T-helper 22 cell (primary cell): ENCODE results near the gene TENM4.
"Not testable (repeated sequence)": the region's sequence is repeated elsewhere in the genome, so short reads cannot be mapped to it uniquely, and the experiment has no call there.

Experiments
- DNase-seq: peaks from one replicate; pipeline ENCODE4 v3.0.0-alpha.2; 2020; ENCODE audit warnings: low read depth

The TENM4 gene

GRCh38 chr11:78893996-78894395 lies 546.8 kb downstream of the TENM4 start:
- no peak for DNase-seq

- DNase-seq = no peak
Observed at GRCh38 chr11:78889698-78890097, 551.1 kb downstream of the TENM4 start.

DNA sequence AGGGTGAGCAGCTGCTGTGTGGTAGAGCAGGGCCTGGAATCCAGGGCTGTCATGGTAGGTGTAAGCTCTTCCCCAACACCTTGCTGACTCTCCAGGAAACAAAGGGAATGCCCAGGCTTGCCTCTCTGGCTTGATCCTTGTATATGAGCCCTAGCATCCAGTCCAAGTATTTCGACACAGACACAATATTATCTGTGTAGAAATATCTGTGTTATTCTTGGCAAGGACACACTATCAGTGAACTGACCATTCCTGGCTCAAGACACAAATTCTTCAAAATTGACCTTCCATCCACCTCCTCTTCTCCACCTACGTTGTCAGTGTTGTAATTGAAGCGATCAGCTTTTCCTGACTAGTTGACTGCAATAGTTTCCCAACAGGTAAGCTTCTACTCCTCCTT lies 554.2 kb downstream of the TENM4 start:
- no peak for DNase-seq

GRCh38 chr11:78884761-78885160 lies 556.1 kb downstream of the TENM4 start:
- DNase-seq = no peak

DNA sequence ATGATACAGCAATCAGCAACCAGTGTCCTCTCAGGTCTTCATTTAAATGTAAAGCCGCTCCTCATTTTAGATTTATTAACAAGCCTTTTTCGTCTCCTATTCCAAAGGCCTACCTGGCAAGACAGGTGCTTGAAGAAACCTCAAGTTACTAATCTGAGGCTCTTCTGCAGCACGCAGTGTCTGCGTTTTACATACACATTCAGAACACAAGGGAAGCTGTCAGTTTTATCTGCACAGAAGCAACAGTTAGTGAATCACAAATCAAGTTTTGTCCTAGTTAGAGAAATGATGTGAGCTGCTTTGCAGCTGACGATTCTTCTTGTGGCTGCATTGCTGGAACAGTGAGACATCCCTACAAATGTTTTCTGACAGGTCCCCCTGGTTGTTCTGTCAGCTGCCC lies 557.3 kb downstream of the TENM4 start:
- no peak for DNase-seq

- DNase-seq = not testable (repeated sequence)
Observed at GRCh38 chr11:78879094-78879980, 561.5 kb downstream of the TENM4 start.

GRCh38 chr11:78878631-78879030 lies 562.2 kb downstream of the TENM4 start:
- DNase-seq = no peak

DNA sequence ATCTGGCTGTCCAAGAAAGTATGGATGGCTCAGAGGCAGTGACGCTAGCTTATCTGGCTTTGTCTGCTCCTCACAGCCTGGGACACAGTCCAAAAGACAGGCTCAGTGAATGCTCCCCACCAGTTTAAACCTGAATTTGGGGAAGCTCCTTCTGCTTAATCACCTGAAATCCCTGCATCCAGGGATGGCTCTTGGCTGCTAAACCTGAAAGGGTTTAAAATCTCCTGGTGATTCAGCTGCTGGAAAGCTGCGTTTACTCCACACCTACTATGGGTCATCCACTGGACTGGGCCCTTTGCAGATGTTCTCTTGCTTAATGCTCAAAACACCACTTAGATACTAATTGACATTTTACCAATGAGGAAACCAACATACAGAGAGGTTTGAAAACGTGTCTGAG lies 564.2 kb downstream of the TENM4 start:
- no peak for DNase-seq

DNA sequence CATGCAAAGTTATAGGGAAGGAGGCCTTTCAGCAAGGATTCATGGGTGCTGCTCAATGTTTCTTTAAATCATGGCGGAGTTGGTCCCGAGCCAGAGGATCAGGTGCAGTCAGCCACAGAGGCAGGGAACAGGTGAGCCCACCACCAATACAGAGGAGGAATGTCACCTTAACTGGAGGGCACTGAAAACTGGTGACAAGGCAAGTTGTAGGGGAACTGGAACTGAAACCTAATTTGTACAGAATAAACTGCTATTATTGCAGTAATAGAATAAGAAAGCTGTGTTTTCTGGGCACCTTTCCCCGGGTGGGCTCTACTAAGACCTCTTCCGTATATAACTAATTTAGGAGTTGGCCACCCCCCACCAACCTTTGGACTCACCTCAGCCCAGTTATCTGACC lies 570.2 kb downstream of the TENM4 start:
- no peak for DNase-seq

DNA sequence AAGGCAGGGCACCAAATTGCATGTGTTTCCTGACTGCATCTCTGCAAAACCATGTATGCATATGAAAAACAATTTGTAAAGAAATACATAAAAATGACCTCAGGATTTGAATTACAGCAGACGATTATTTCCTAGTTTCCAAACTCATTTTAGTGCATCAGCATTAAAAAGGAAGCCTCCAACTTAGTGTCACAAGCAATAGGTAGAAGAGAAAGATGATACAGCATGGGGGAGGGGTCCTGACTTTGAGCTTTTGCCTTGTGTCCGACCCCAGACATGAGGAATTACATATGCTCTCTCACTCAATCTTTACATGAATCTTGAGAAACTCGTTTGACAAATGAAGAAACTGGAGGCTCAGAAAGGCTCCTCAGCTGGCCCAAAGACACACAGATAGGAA lies 571.5 kb downstream of the TENM4 start:
- DNase-seq = no peak

- DNase-seq = no peak
Observed at GRCh38 chr11:78868563-78868962, 572.3 kb downstream of the TENM4 start.

- DNase-seq = no peak
Observed at GRCh38 chr11:78860720-78861422, 580.0 kb downstream of the TENM4 start.

GRCh38 chr11:78857688-78858087 lies 583.1 kb downstream of the TENM4 start:
- DNase-seq = no peak

GRCh38 chr11:78856211-78856610 lies 584.6 kb downstream of the TENM4 start:
- no peak for DNase-seq

GRCh38 chr11:78855116-78855515 lies 585.7 kb downstream of the TENM4 start:
- DNase-seq = no peak

GRCh38 chr11:78853521-78853920 lies 587.3 kb downstream of the TENM4 start:
- DNase-seq = no peak

GRCh38 chr11:78851878-78852586 lies 588.8 kb downstream of the TENM4 start:
- DNase-seq = no peak

DNA sequence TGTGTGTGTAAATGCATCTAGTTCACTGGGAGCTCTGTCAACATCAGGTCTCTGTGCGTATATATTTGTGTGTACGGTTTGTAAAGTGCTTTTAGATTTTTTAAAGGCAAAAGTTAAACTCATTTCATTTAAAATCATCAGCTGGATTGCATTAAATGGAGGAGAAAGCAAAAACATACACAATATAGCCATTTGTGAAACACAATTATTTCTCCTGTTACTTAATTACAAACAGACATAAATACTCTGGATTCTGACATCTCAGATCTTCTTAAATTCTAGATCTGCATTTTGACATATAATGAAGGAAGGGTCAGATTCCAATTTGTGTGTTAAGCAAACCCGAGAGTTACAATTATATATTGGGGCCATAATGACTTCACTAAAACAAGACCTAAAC lies 590.8 kb downstream of the TENM4 start:
- no peak for DNase-seq

DNA sequence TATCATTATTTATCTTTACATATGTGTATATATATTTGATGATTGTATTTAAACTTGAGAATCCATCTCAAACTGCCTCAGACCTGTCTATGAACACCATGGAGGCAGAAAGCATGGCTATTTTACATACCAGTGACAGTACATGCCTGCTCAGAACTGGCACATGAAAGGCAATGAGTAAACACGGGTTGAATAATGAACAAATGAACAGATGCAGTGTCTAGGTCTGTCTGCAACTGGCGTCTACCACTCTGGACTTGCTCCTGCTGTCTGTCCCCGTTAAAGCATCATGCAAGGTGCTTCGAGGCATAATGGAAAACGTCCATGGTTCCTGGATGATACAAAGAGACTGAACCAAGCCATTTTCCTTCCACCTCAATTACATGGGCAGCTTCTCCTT lies 594.6 kb downstream of the TENM4 start:
- no peak for DNase-seq

DNA sequence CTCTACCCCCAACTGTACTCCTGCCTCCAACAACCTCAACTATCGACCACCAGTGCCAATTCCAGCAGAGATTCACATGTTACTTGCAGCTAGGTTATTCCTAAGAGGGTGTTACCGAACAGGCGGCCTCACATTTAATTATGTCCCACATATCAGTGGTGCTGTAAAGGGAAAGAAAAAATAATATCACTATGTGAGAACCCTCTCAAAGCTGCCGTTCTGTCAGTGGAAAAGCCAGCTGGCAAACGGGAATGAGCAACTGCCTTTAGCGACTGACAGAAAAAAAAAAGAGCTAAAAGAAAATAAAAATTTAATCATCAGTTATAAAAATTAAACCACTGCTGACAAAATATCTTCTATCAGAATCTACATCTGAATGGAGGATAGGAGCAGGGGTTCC lies 595.3 kb downstream of the TENM4 start:
- DNase-seq = no peak

GRCh38 chr11:78841456-78842060 lies 599.3 kb downstream of the TENM4 start:
- DNase-seq = no peak

GRCh38 chr11:78840623-78841022 lies 600.2 kb downstream of the TENM4 start:
- DNase-seq = no peak
